GM10847 (cell line): ENCODE data around the gene USP34.

Experiments used
- POLR2A ChIP-seq: IDR thresholded peaks from 2 replicates; pipeline ENCODE4 v1.6.1; 2011; ENCODE audit not compliant: insufficient read length; ENCODE audit errors: extremely low read depth

The USP34 gene

GRCh38 chr2:61361068-61361467, 109.8 kb downstream of the USP34 start:
- no peak for TF ChIP-seq POLR2A

GRCh38 chr2:61359058-61359457, 111.8 kb downstream of the USP34 start:
- TF ChIP-seq POLR2A, result no peak

- no peak for TF ChIP-seq POLR2A
Measured at GRCh38 chr2:61357681-61358080, 113.2 kb downstream of the USP34 start.

- no peak for TF ChIP-seq POLR2A
Measured at GRCh38 chr2:61356958-61357350, 113.9 kb downstream of the USP34 start.

- TF ChIP-seq POLR2A, result no peak
Measured at GRCh38 chr2:61356261-61356957, 114.5 kb downstream of the USP34 start.

- no peak for TF ChIP-seq POLR2A
Measured at GRCh38 chr2:61354543-61355197, 116.2 kb downstream of the USP34 start.

GRCh38 chr2:61353909-61354308, 117.0 kb downstream of the USP34 start:
- TF ChIP-seq POLR2A, result no peak

- TF ChIP-seq POLR2A, result no peak
Measured at GRCh38 chr2:61350777-61351176, 120.1 kb downstream of the USP34 start.

GRCh38 chr2:61343141-61343540, 127.7 kb downstream of the USP34 start:
- TF ChIP-seq POLR2A, result no peak

- TF ChIP-seq POLR2A, result no peak
Measured at GRCh38 chr2:61340242-61340641, 130.6 kb downstream of the USP34 start.

GRCh38 chr2:61338447-61338846, 132.4 kb downstream of the USP34 start:
- no peak for TF ChIP-seq POLR2A

GRCh38 chr2:61335187-61335586, 135.7 kb downstream of the USP34 start:
- TF ChIP-seq POLR2A, result no peak

- no peak for TF ChIP-seq POLR2A
Measured at GRCh38 chr2:61334466-61334865, 136.4 kb downstream of the USP34 start.

- no peak for TF ChIP-seq POLR2A
Measured at GRCh38 chr2:61328707-61329251, 142.1 kb downstream of the USP34 start.

GRCh38 chr2:61327173-61327572, 143.7 kb downstream of the USP34 start:
- no peak for TF ChIP-seq POLR2A

GRCh38 chr2:61326423-61326822, 144.5 kb downstream of the USP34 start:
- no peak for TF ChIP-seq POLR2A
